Naive thymus-derived CD4-positive, alpha-beta T cell (primary cell): ENCODE data around the gene CCDC71. TPM values are rescaled to one million over a fixed set of nuclear protein-coding genes. Genes with fewer than 3 reads are reported as not detected.

Experiments
- ATAC-seq: fragments of 150-1000 bp; cut with Tn5 transposase; 2 replicates; pipeline ENCODE4 v1.10.0; 2021; ENCODE audit warnings: mild to moderate bottlenecking, moderate library complexity
- CTCF ChIA-PET: fragments of 350-600 bp; sonication (Branson Sonifier 250); formaldehyde crosslinking; loops from one replicate; lab custom pipeline; 2021; ENCODE audit warnings: antibody characterized with exemption; lab: Charles Lee
- POLR2A ChIA-PET: fragments of 350-600 bp; sonication (Branson Sonifier 250); formaldehyde crosslinking; loops from one replicate; lab custom pipeline; 2021; ENCODE audit warnings: antibody characterized with exemption, inconsistent platforms; lab: Charles Lee
- DNase-seq, 9 donors: peaks; one replicate each; pipeline versions ENCODE4 v3.0.0 to v3.0.0-alpha.2; 2020 to 2022; ENCODE audit warnings: mixed read lengths in 1 of 9
- H3K27ac ChIP-seq: one replicate; pipeline ENCODE4 v1.7.0; 2013; ENCODE audit warnings: mild to moderate bottlenecking, low read depth, low read length, moderate library complexity
- H3K27me3 ChIP-seq, 2 donors: one replicate each; pipeline ENCODE4 v1.7.0; 2013; ENCODE audit warnings: low read length in 2 of 2, mild to moderate bottlenecking in 2 of 2, moderate library complexity in 2 of 2; ENCODE audit not compliant: control insufficient read depth in 2 of 2, insufficient read depth in 2 of 2
- H3K36me3 ChIP-seq, 3 experiments: 1 replicate in 2 of 3; 2 replicates in 1 of 3; pipeline ENCODE4 v1.7.0; 2013; ENCODE audit warnings: low read length in 3 of 3, mild to moderate bottlenecking in 3 of 3, moderate library complexity in 1 of 3; ENCODE audit not compliant: insufficient read depth in 3 of 3, control insufficient read depth in 2 of 3
- H3K4me1 ChIP-seq, 2 donors: one replicate each; pipeline ENCODE4 v1.7.0; 2013; ENCODE audit warnings: low read length in 2 of 2, mild to moderate bottlenecking in 2 of 2, moderate library complexity in 1 of 2; ENCODE audit not compliant: control insufficient read depth in 2 of 2, insufficient read depth in 2 of 2
- H3K4me3 ChIP-seq: 2 replicates; pipeline ENCODE4 v1.7.0; 2013; ENCODE audit warnings: mild to moderate bottlenecking, low read length
- H3K9me3 ChIP-seq, 3 experiments: 1 replicate in 2 of 3; 2 replicates in 1 of 3; pipeline ENCODE4 v1.7.0; 2013; ENCODE audit warnings: low read length in 3 of 3; ENCODE audit not compliant: control insufficient read depth in 2 of 3
- H3K27ac Mint-ChIP-seq, 9 donors: one replicate each; pipeline ENCODE4 v1.8.0; 2020 to 2022; ENCODE audit warnings: mixed read lengths in 9 of 9, mild to moderate bottlenecking in 8 of 9, moderate library complexity in 5 of 9, inconsistent platforms in 2 of 9
- H3K27me3 Mint-ChIP-seq, 5 donors: one replicate each; pipeline ENCODE4 v1.8.0; 2021 to 2022; ENCODE audit warnings: mixed read lengths in 5 of 5, mild to moderate bottlenecking in 1 of 5
- H3K36me3 Mint-ChIP-seq, 5 donors: one replicate each; pipeline ENCODE4 v1.8.0; 2020 to 2022; ENCODE audit warnings: mixed read lengths in 5 of 5, mild to moderate bottlenecking in 3 of 5, inconsistent platforms in 1 of 5
- H3K4me1 Mint-ChIP-seq, 7 donors: one replicate each; pipeline ENCODE4 v1.8.0; 2020 to 2022; ENCODE audit warnings: mixed read lengths in 7 of 7, mild to moderate bottlenecking in 3 of 7, inconsistent platforms in 1 of 7
- H3K4me3 Mint-ChIP-seq, 10 donors: one replicate each; pipeline ENCODE4 v1.8.0; 2020 to 2022; ENCODE audit warnings: mild to moderate bottlenecking in 10 of 10, mixed read lengths in 10 of 10, moderate library complexity in 6 of 10, inconsistent platforms in 2 of 10
- H3K9me3 Mint-ChIP-seq, 11 donors: one replicate each; pipeline ENCODE4 v1.8.0; 2020 to 2022; ENCODE audit warnings: mixed read lengths in 11 of 11, mild to moderate bottlenecking in 4 of 11, inconsistent platforms in 1 of 11, moderate library complexity in 1 of 11
- intact Hi-C, 2 donors: fragments of 100-400 bp; cut with micrococcal nuclease; formaldehyde crosslinking; loops; one replicate each; pipeline ENCODE4 v1.15.1; 2023
- polyA plus RNA-seq, 2 donors: library from polyadenylated mRNA; unstranded; fragments of 300-500 nt; fragmentation: Illumina TruSeq; gene quantifications; one replicate each; pipeline ENCODE4 v1.2.3, GENCODE V29; 2021
- total RNA-seq, 6 experiments: library from RNA in 5 of 6; stranded (reverse) in 5 of 6; gene quantifications; 1 replicate in 5 of 6; 2 replicates in 1 of 6; pipeline ENCODE4 v1.2.3 and lab custom pipeline; 2021 to 2026

The CCDC71 gene
- total and polyA plus RNA-seq, 7 experiments from 2014 or later: 2.0 to 39.5 (median 19.4) TPM

- no peaks in the 10 kb centered on the region for H3K4me1 ChIP-seq
- no peak overlapping the region for H3K4me3 ChIP-seq
- no peaks in the 10 kb centered on the region for H3K27me3 ChIP-seq
- CTCF ChIA-PET: no interaction called here
- no peak overlapping the region for H3K27ac Mint-ChIP-seq
- POLR2A ChIA-PET: interaction anchor here (0.7 kb wide), 1 partner anchor 31 kb away, joined by 3 read pairs; no protein-coding TSS in a partner anchor
- no peaks in the 10 kb centered on the region for H3K36me3 ChIP-seq
- peaks cover 0 to 2% (median 0%) of the 10 kb centered on the region in 11 donors for H3K9me3 Mint-ChIP-seq
- H3K4me3 Mint-ChIP-seq: no peak overlapping the region
- DNase-seq (no peak), ATAC-seq (no peak)
- peaks cover 0 to 3% (median 0%) of the 10 kb centered on the region in 5 donors for H3K36me3 Mint-ChIP-seq
- H3K27me3 Mint-ChIP-seq: peaks cover 16 to 22% (median 17%) of the 10 kb centered on the region in 5 donors
- no peak overlapping the region for H3K27ac ChIP-seq
- H3K4me1 Mint-ChIP-seq: peaks cover 0 to 11% (median 0%) of the 10 kb centered on the region in 7 donors
- intact Hi-C loops: no loop called here
- H3K9me3 ChIP-seq: no peaks in the 10 kb centered on the region
These were observed 35.1 kb downstream of the CCDC71 start for GRCh38 chr3:49131040-49131439.

GRCh38 chr3:49124991-49125670 is 41.0 kb downstream of the CCDC71 start:
- H3K27ac ChIP-seq: no peak overlapping the region
- H3K4me3 ChIP-seq: no peak overlapping the region
- DNase-seq: no peak
- Mint-ChIP-seq H3K36me3 (no peaks in the 10 kb centered on the region), H3K9me3 (no peaks in the 10 kb centered on the region), H3K4me3 (no peak overlapping the region), H3K27me3 (no peaks in the 10 kb centered on the region), H3K27ac (peak overlapping the region in 2 of 9 donors; percentile 60 to 69), H3K4me1 (peaks cover 0 to 10% (median 8%) of the 10 kb centered on the region in 7 donors)
- H3K4me1 ChIP-seq: peaks cover 6 to 7% of the 10 kb centered on the region in 2 donors
- ChIA-PET POLR2A (no interaction called here), CTCF (no interaction called here)
- H3K9me3 ChIP-seq: no peaks in the 10 kb centered on the region
- peaks cover 0 to 4% (median 0%) of the 10 kb centered on the region in 3 experiments for H3K36me3 ChIP-seq
- intact Hi-C loops: loop anchor here in 1 of 2 donors (5.0 kb wide), 1 partner anchor 408 kb away; the partner anchor contains the start of gene IP6K2
- H3K27me3 ChIP-seq: no peaks in the 10 kb centered on the region
- no peak for ATAC-seq

- Mint-ChIP-seq H3K4me3 (no peak overlapping the region), H3K27me3 (no peaks in the 10 kb centered on the region), H3K36me3 (no peaks in the 10 kb centered on the region), H3K27ac (peak overlapping the region in 2 of 9 donors; percentile 10 to 28), H3K9me3 (no peaks in the 10 kb centered on the region), H3K4me1 (peaks cover 0 to 18% (median 15%) of the 10 kb centered on the region in 7 donors)
- no peak overlapping the region for H3K27ac ChIP-seq
- intact Hi-C loops: loop anchor here in 1 of 2 donors (5.0 kb wide), 1 partner anchor 407 kb away; the partner anchor contains the start of gene IP6K2
- ATAC-seq (no peak), DNase-seq (no peak)
- H3K36me3 ChIP-seq: peaks cover 0 to 6% (median 0%) of the 10 kb centered on the region in 3 experiments
- H3K27me3 ChIP-seq: no peaks in the 10 kb centered on the region
- ChIA-PET POLR2A (interaction anchor here (1.2 to 7.8 kb wide), 2 partner anchors 17 to 30 kb away, joined by 3 to 84 read pairs; partner anchors contain the start of genes QARS1 and QRICH1), CTCF (no interaction called here)
- H3K4me1 ChIP-seq: peaks cover 15% of the 10 kb centered on the region in 2 donors
- no peak overlapping the region for H3K4me3 ChIP-seq
- no peaks in the 10 kb centered on the region for H3K9me3 ChIP-seq
These were observed 41.9 kb downstream of the CCDC71 start for GRCh38 chr3:49124203-49124602.

GRCh38 chr3:49123687-49124086 is 42.4 kb downstream of the CCDC71 start:
- no peak for DNase-seq
- Mint-ChIP-seq H3K27ac (peak overlapping the region in 2 of 9 donors; percentile 22 to 56), H3K9me3 (no peaks in the 10 kb centered on the region), H3K36me3 (peaks cover 0 to 4% (median 0%) of the 10 kb centered on the region in 5 donors), H3K27me3 (no peaks in the 10 kb centered on the region), H3K4me3 (no peak overlapping the region), H3K4me1 (peaks cover 0 to 23% (median 20%) of the 10 kb centered on the region in 7 donors)
- H3K4me1 ChIP-seq: peaks cover 17 to 20% of the 10 kb centered on the region in 2 donors
- H3K27me3 ChIP-seq: no peaks in the 10 kb centered on the region
- intact Hi-C loops: loop anchor here in 1 of 2 donors (5.0 kb wide), 1 partner anchor 406 kb away; the partner anchor contains the start of gene IP6K2
- H3K4me3 ChIP-seq: no peak overlapping the region
- ChIA-PET CTCF (no interaction called here), POLR2A (interaction anchor here (0.9 to 7.8 kb wide), 3 partner anchors 16 to 30 kb away, joined by 3 to 84 read pairs (median 3); partner anchors contain the start of genes QARS1 and QRICH1)
- no peak overlapping the region for H3K27ac ChIP-seq
- peaks cover 0 to 11% (median 0%) of the 10 kb centered on the region in 3 experiments for H3K36me3 ChIP-seq
- no peak for ATAC-seq
- no peaks in the 10 kb centered on the region for H3K9me3 ChIP-seq

GRCh38 chr3:49122886-49123545 is 43.1 kb downstream of the CCDC71 start:
- Mint-ChIP-seq H3K36me3 (peaks cover 0 to 4% (median 0%) of the 10 kb centered on the region in 5 donors), H3K27me3 (no peaks in the 10 kb centered on the region)
- CTCF ChIA-PET: no interaction called here

GRCh38 chr3:49122451-49122850 is 43.7 kb downstream of the CCDC71 start:
- Histone ChIP-seq H3K27me3 (no peaks in the 10 kb centered on the region), H3K36me3 (peaks cover 6 to 24% (median 8%) of the 10 kb centered on the region in 3 experiments), H3K27ac (no peak overlapping the region), H3K4me3 (no peak overlapping the region), H3K9me3 (no peaks in the 10 kb centered on the region), H3K4me1 (peaks cover 17 to 24% of the 10 kb centered on the region in 2 donors)
- peaks cover 0 to 28% (median 21%) of the 10 kb centered on the region in 7 donors for H3K4me1 Mint-ChIP-seq
- ATAC-seq (no peak), DNase-seq (no peak)
- H3K27ac Mint-ChIP-seq: peak overlapping the region; percentile 83 to 96 (median 91)
- H3K4me3 Mint-ChIP-seq: peak overlapping the region in 2 of 10 donors; percentile 83 to 90
- ChIA-PET CTCF (interaction anchor here (0.7 kb wide), 1 partner anchor 682 kb away, joined by 3 read pairs; no protein-coding TSS in a partner anchor), POLR2A (interaction anchor here (3.9 to 7.8 kb wide), 2 partner anchors 15 to 30 kb away, joined by 61 to 84 read pairs; partner anchors contain the start of genes QARS1 and QRICH1)
- H3K9me3 Mint-ChIP-seq: no peaks in the 10 kb centered on the region
- peaks cover 0 to 5% (median under 1%) of the 10 kb centered on the region in 5 donors for H3K36me3 Mint-ChIP-seq
- intact Hi-C loops: loop anchor here in 1 of 2 donors (5.0 kb wide), 1 partner anchor 405 kb away; the partner anchor contains the start of gene IP6K2
- no peaks in the 10 kb centered on the region for H3K27me3 Mint-ChIP-seq

More at GRCh38 chr3:49122886-49123545, 43.1 kb downstream of the CCDC71 start:
- POLR2A ChIA-PET: interaction anchor here (0.9 to 7.8 kb wide), 4 partner anchors 16 to 31 kb away, joined by 3 to 84 read pairs (median 32); partner anchors contain the start of genes QARS1 and QRICH1
- Histone ChIP-seq H3K4me1 (peaks cover 17 to 20% of the 10 kb centered on the region in 2 donors), H3K4me3 (no peak overlapping the region), H3K36me3 (peaks cover under 1 to 18% (median 2%) of the 10 kb centered on the region in 3 experiments), H3K27ac (no peak overlapping the region), H3K27me3 (no peaks in the 10 kb centered on the region), H3K9me3 (no peaks in the 10 kb centered on the region)
- Mint-ChIP-seq H3K27ac (peak overlapping the region in 2 of 9 donors; percentile 22 to 55), H3K4me3 (no peak overlapping the region), H3K9me3 (no peaks in the 10 kb centered on the region), H3K4me1 (peaks cover 0 to 25% (median 21%) of the 10 kb centered on the region in 7 donors)
- intact Hi-C loops: loop anchor here in 1 of 2 donors (5.0 kb wide), 1 partner anchor 406 kb away; the partner anchor contains the start of gene IP6K2
- no peak for DNase-seq
- no peak for ATAC-seq
